ENCODE results near the gene KLK3.
"Not testable (repeated sequence)": the region's sequence is repeated elsewhere in the genome, so short reads cannot be mapped to it uniquely, and the experiment has no call there.

KLK3 gene

DNA sequence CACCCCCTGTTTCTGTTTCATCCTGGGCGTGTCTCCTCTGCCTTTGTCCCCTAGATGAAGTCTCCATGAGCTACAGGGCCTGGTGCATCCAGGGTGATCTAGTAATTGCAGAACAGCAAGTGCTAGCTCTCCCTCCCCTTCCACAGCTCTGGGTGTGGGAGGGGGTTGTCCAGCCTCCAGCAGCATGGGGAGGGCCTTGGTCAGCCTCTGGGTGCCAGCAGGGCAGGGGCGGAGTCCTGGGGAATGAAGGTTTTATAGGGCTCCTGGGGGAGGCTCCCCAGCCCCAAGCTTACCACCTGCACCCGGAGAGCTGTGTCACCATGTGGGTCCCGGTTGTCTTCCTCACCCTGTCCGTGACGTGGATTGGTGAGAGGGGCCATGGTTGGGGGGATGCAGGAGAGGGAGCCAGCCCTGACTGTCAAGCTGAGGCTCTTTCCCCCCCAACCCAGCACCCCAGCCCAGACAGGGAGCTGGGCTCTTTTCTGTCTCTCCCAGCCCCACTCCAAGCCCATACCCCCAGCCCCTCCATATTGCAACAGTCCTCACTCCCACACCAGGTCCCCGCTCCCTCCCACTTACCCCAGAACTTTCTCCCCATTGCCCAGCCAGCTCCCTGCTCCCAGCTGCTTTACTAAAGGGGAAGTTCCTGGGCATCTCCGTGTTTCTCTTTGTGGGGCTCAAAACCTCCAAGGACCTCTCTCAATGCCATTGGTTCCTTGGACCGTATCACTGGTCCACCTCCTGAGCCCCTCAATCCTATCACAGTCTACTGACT lies at the start of gene KLK3:
KLK3 (plus strand) TSS at position 280 of the 775 bp plus-strand sequence; CDS start at position 321, 41 bp downstream.
- peak within 1 kb of the TSS; percentile 100 for H3K27ac ChIP-seq
- TF ChIP-seq, protein P1, sequence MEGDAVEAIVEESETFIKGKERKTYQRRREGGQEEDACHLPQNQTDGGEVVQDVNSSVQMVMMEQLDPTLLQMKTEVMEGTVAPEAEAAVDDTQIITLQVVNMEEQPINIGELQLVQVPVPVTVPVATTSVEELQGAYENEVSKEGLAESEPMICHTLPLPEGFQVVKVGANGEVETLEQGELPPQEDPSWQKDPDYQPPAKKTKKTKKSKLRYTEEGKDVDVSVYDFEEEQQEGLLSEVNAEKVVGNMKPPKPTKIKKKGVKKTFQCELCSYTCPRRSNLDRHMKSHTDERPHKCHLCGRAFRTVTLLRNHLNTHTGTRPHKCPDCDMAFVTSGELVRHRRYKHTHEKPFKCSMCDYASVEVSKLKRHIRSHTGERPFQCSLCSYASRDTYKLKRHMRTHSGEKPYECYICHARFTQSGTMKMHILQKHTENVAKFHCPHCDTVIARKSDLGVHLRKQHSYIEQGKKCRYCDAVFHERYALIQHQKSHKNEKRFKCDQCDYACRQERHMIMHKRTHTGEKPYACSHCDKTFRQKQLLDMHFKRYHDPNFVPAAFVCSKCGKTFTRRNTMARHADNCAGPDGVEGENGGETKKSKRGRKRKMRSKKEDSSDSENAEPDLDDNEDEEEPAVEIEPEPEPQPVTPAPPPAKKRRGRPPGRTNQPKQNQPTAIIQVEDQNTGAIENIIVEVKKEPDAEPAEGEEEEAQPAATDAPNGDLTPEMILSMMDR (conservative IDR thresholded peaks at IDR 0.05) = no peak

DNA sequence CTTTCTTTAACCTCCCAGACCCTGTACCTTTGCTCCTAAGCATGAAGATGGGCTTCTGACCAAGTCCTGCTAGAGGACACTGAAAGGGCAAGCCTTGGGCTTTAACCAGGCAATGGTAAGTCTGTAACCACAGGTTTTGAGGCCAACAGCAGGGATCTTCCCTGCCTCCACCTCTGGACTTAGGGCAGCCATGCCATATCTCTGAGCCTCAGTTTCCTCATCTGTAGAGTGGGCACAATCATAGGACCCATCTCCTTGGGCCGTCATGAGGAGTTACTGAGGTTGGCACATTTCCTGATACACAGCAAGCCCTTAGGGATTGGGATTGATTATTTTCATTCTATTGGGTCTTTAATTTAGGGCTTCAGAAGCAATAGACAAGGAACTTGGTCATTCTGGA lies 45.9 kb upstream of the KLK3 start:
- TF ChIP-seq, protein P1 (conservative IDR thresholded peaks at IDR 0.05) = no peak
- H3K27ac ChIP-seq = no peak overlapping the region

- not testable (repeated sequence) for H3K27ac ChIP-seq
Observed at GRCh38 chr19:50811622-50812238, 43.0 kb upstream of the KLK3 start.

- TF ChIP-seq, protein P1 (conservative IDR thresholded peaks at IDR 0.05) = no peak
- H3K27ac ChIP-seq = no peak overlapping the region
Observed at GRCh38 chr19:50812474-50812873, 42.2 kb upstream of the KLK3 start.

DNA sequence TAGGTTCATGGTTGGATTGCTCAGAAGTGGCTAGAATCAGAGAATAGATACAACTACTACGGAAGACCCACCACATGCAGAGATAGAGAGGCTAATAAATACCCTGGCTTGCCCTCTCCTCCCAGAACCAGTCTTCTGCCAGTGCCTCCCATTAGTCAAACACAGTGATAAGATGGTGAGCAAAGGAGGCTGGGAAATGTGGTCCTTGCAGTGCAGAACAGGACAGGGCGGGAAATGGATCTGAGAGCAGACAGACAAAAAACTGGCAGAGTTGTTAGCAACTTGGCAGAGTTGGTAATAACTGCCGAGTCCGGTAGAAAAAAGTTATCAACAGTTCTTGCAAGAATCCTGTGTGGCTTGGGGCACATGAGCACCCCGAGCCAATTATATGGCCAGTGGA lies 39.8 kb upstream of the KLK3 start:
- H3K27ac ChIP-seq = no peak overlapping the region
- TF ChIP-seq, protein P1 (conservative IDR thresholded peaks at IDR 0.05) = no peak

- TF ChIP-seq, protein P1 (conservative IDR thresholded peaks at IDR 0.05) = no peak
- H3K27ac ChIP-seq = no peak overlapping the region
Observed at GRCh38 chr19:50815439-50815838, 39.3 kb upstream of the KLK3 start.

- peak overlapping the region; percentile 78 for H3K27ac ChIP-seq
- TF ChIP-seq, protein P1 (conservative IDR thresholded peaks at IDR 0.05) = no peak
Observed at GRCh38 chr19:50817941-50818858, 36.5 kb upstream of the KLK3 start.
